ENCODE results near the gene ADAMTS9.

DNA sequence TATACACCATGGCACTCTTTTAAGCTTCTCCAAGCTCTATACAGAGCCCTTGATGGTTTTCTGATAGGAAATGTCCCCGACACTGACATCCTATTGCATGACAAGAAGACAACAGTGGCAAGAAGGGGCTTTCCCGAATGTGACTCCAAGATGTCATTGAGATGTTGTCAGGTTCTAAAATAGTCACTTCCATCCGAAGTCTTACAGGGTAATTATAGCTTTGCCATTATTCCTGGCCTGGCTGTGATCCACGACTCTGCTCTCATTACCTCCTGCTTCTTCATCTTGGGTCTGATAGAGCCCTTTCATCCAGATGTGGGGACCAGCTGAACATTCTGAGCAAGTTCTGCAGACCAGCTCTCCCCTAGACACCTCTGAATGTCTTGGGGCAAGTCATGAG, 40.6 kb upstream of the ADAMTS9 start:
- TF ChIP-seq, protein P1, sequence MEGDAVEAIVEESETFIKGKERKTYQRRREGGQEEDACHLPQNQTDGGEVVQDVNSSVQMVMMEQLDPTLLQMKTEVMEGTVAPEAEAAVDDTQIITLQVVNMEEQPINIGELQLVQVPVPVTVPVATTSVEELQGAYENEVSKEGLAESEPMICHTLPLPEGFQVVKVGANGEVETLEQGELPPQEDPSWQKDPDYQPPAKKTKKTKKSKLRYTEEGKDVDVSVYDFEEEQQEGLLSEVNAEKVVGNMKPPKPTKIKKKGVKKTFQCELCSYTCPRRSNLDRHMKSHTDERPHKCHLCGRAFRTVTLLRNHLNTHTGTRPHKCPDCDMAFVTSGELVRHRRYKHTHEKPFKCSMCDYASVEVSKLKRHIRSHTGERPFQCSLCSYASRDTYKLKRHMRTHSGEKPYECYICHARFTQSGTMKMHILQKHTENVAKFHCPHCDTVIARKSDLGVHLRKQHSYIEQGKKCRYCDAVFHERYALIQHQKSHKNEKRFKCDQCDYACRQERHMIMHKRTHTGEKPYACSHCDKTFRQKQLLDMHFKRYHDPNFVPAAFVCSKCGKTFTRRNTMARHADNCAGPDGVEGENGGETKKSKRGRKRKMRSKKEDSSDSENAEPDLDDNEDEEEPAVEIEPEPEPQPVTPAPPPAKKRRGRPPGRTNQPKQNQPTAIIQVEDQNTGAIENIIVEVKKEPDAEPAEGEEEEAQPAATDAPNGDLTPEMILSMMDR (IDR thresholded peaks at IDR 0.05): no peak
- TF ChIP-seq EP300 (IDR thresholded peaks at IDR 0.05) (no peak), POLR2A (IDR thresholded peaks at IDR 0.05) (no peak), POLR2AphosphoS5 (IDR thresholded peaks at IDR 0.05) (no peak)
